ENCODE results near the gene ANXA6.

ANXA6 gene

DNA sequence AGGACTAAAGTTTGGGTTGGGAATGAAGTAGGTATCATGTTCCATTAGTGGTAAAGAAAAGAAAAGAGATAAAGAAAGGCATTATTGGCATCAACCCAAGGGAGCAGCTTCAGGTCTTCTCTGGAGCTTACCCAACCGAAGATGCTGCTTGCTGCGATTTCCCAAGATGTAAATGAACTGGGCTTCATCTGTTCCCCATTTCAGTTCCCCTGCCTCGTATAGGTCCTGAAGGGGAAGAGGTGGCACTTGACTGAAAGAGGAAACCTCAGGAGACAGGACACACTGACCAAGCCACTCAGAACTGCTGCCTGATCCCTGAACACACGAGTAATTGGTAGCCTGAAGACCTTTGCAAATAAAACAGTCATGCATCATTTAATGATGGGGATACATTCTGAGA is 24.6 kb downstream of the ANXA6 start:
- DNase-seq (ENCODE audit: extremely low spot score, insufficient read length, low read depth), result no peak
- FAIRE-seq, result peak; percentile 44

DNA sequence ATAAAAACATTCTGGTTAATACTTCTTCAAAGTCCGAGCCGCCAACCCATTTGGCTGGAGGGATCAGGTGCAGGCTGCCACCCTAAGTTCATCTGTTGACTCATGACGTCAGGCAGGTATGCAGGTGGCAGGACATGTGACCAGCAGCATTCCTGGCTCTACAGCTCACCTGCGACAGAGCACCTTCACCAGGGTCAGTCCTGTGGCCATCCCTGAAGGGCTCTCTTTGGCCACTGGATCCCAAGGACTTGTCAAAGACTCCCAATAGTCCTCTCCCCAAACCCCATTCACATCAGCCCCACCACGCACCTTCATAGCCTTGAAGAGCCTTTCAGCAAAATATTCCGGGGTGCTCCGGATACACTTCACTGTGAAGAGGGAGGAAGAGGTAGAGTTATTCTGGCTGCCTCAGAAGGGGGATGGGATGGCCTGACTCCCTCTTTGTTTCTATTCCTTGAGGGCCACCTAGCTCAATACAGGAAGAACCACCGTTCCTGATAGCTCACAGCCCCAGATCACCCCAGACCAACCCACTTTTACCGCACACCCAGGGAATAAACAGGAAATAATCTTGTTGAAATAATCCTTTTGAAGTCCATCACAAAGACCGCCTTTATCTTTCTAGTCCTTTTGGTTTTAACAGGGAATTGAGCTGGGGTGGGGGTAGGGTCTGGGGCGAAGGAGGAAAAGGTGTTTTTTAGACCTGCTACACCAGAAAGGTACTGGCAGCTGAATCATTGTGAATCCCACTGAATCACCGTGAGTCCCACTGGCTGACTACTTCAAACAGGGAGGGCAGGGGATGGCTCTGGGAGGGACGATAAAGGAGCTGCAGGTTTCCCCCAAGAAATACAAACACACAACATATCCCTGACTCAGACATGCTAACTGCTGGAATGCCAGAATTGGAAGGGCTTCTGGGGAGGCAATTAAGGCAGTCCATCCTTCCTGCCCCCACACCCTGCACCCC is 26.4 kb downstream of the ANXA6 start:
- FAIRE-seq (no peak), DNase-seq (ENCODE audit: extremely low spot score, insufficient read length, low read depth) (no peak)

DNA sequence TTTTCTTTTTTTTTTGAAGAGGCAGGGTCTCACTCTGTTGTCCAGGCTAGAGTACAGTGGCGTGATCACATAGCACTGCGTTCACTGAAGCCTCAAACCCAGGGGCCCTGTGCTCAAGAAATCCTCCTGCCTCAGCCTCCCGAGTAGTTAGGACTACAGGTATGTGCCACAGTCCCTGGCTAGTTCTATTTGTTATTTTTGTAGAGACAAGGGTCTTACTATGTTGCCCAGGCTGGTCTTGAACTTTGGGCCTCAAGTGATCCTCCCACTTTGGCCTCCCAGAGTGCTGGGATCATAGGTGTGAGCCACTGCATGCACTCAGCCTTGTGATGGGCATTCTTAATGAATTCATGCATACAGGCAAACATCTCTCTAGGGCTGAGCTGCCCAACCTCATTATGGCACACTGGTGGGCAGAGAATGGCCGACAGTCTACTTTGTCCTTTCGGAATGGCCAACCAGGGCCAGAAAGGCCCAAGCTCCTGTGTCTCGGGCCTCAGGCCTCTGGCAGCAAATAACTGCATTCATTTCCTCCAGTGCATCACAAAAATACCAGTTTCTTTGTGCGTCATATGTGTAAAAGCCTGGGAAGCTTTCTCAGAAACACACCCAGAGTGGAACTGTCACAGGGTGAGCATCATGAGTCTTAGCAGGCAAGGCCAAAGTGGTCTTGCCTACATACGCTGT is 27.2 kb downstream of the ANXA6 start:
- no peak for DNase-seq (ENCODE audit: extremely low spot score, insufficient read length, low read depth)
- FAIRE-seq, result no peak

DNA sequence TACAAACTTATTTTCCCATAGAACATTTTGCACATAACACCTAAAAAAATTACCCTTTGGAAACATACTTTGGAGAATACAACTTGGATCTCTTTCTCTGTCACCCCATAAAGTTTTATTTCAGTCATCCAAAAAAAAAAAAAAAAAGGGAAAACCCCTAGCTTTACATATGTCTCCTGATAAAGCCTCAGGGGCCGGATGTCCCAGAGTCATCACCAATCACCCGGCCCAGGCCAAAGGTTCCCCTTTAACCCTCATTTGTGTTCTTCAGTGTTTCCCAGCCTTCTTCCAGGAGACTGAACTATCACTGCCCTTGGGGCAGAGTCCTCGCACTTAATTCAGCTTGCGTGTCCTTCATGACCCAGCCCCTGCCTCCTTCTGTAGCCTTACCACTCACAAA is 28.8 kb downstream of the ANXA6 start:
- FAIRE-seq (peak; percentile 50), DNase-seq (ENCODE audit: extremely low spot score, insufficient read length, low read depth) (no peak)

DNA sequence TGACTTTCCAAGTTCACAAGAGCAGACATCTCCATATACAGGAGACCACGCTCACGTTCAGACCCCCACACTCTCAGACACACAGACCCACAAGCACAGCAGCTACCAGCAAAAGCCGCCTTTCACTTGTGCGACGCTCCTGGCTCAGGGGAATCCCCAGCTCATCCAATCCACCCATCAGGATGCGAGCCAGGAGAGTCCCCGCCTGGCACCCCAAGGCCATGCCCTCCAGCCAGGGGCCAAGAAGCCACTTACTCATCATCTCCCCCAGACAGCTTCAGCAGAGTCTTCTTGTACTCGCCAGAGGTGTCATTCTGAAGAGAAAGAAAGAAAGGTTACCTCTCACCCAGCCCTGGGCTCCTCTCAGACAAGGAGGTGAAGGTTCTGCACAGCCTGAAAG is 29.7 kb downstream of the ANXA6 start:
- no peak for FAIRE-seq
- DNase-seq (ENCODE audit: extremely low spot score, insufficient read length, low read depth), result no peak

DNA sequence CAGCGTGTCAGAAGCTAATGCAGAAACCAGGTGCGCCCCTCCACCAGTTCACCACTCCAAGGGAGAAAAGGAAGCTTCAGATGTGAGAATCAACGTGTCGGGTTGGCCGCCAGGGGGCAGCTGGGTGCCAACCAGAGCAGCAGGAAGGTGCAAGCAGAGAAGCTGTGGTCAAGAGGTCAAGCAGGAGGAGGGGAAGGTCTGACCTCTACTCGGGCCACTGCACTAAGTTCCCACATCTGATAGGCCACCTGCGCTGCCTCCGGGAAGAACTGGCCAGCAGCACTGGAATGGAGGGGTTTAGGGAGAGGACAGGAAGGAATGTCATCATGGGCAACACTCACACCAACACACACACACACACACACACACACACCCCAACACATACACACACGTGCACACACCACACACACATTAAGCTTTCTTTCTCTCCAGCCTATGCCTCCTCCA is 31.4 kb downstream of the ANXA6 start:
- peak; percentile 91 for FAIRE-seq
- DNase-seq (ENCODE audit: extremely low spot score, insufficient read length, low read depth), result peak; percentile 50

DNA sequence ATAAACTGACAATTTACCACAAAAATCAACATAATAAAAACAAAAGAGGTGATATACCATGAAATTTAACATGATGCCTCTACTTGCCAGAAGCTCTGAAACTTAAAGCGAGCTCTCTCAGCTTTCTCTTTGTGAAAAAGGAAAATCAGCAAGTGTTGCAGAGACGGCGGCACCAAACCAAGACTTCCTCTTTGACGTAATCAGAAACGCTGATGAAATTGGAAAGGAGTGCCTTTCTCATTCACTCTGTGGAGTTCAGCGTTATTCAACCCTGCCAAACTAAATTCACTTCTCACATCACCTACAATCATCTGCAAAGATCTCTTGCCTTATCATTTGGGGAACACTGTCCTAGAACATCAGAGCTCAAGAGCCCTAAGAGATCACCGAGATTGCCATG is 32.2 kb downstream of the ANXA6 start:
- no peak for DNase-seq (ENCODE audit: extremely low spot score, insufficient read length, low read depth)
- peak; percentile 83 for FAIRE-seq

DNA sequence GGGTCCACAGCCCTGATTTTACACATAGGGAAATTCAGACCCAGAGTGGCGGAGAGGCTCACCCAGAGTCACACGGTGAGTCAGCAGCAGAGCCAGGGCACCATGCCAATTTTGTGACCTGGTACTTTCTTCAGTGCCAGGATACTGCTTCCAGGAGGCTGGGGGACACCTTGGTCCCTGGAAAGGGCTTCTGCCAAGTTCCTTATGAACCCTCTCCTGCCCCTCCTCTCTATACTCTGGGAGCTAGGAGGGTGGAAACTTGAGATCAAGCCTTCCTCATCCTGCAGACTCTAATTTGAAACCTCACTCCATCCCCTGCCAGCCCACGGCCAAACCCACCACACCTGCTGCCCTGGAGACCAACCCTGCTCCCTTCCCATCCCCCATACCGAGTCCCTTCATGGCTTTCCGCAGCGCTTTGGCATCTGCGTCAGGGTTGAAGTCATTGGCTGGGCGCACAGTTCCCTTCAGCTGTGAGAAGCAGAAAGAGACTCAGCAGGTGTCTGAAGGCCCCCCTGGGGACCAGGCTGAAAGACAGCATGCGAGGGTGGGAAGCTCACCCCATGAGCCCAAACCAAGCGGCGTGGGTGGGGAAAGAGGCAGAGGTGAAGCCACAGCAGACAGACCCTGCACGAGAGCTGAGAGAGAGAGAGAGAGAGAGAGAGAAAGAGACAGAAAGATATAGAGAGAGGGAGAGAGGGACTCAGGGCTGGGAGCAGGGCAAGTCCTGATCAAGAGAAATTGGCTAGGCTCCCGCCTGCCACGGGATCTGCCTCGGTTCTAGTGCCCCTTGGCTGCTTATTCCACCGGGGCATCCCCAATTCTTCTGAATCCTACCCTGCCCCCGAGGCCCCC is 33.5 kb downstream of the ANXA6 start:
- FAIRE-seq (peak; percentile 98), DNase-seq (ENCODE audit: extremely low spot score, insufficient read length, low read depth) (peak; percentile 67)

DNA sequence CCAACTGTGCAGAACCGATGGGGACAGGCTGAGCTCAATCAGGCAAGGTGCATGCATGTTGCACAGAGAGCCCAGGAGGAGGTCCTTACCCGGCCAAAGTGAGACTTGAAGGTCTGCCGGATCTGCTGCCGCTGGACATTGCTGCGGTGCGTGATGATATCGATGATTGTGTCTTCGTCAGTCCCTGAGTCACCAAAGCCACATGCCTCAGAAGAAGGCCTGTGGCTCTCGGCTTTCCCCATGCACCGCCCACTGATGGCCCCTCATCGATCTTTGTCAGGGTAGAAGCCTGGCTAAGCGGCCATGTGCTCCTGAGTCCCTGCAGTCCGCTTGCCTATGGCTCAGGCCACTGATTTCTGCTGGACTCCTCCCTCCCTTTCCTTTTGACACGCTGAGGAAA is 34.8 kb downstream of the ANXA6 start:
- FAIRE-seq (no peak), DNase-seq (ENCODE audit: extremely low spot score, insufficient read length, low read depth) (no peak)

DNA sequence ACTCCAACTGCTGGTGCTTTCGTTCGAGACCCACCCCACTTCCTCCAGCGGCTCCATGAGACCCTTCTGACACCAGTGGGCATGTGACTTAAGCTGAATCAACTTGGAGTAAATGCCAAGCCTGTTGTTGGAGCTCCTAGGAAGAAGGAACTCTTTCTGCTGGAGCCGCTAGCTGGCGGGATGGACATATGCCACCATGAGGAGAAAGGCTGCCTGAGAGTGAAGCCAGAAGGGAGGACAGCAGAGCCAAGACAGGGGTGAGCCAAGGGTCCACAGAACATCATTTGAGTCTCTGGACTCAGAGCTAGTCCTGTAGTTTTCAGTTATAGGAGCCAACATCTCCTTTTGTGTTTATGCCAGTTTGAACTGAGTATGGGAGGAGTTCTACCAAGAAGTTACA is 35.9 kb downstream of the ANXA6 start:
- FAIRE-seq (no peak), DNase-seq (ENCODE audit: extremely low spot score, insufficient read length, low read depth) (no peak)

DNA sequence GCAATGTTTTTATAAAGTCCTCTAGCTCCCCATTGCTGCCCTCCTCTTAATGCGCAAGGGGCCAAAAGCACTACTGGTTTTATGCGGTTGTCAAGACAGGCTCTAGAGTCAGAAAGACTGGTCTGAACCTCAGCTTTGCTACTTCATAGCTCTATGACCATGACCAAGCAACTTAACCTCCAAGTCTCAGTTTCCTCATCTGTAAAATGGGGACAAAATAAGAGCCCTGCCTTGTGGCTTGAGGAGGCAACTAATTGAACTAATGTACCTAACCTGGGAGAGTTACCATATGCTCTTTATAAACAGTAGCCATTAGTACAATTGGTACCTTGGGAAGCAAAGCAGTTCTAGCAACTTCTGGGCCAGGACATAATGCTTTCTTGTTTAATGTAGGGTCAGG is 36.5 kb downstream of the ANXA6 start:
- no peak for DNase-seq (ENCODE audit: extremely low spot score, insufficient read length, low read depth)
- no peak for FAIRE-seq

DNA sequence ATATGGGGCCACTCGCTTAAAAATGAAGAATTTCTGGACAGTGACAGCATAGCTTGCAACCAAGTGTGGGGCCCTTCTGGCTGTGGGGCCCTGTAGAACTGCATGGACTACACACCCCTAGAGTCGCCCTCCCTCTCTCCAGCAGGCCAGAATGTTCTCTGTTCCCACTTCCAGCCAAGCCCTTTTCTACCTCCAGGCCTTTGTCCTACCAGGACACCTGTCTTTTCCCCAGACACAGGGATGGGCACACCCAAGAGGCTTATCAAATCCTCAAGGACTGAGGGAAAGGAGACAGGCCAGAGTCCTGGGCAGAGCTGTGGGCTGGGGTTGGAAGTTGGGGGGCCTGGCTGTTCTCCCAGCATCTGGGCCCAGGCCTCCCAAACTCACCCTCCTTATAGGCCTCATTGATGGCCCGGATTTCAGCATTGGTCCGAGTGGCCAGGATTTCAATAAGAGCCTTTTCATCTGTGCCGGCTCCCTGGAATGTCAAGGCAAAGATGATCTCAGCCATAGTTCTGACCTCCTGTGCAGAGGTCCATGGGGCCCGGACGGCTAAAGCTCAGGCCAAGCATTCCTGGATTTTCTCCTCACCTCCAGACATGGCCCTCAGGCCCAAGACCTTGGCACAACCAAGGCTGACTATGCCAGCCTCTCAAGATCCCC is 38.5 kb downstream of the ANXA6 start:
- DNase-seq (ENCODE audit: extremely low spot score, insufficient read length, low read depth) (no peak), FAIRE-seq (no peak)

DNA sequence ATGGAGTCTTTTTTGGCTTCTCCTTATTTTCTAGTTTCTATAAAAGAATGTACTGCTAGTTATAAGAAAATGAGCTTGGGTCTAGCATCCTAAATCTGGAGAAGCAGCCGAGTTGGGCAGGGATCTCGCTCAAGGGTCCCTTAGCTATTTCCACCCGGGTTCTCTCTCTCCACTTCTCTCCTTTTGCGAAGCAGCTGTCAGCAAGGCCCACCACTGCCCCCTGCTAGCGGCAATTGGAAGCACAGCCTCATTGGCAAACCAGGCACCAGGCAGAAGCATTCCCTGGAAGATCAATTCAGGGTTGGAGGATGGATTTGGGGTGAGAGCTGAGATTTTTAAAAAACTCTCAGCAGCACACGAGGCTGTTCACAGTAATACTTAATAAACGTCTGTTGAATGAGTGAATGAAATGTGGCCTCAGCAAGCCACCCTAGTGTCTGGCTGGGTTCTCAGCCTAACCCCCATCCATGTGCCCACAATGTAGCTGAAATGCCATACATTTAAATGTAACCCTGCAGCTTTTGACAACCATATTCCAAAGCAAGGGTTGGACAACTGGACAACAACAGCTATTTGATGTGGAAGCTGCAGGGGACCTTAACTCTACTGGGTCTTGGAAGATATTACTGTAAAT is 42.2 kb downstream of the ANXA6 start:
- FAIRE-seq (peak; percentile 89), DNase-seq (ENCODE audit: extremely low spot score, insufficient read length, low read depth) (no peak)

DNA sequence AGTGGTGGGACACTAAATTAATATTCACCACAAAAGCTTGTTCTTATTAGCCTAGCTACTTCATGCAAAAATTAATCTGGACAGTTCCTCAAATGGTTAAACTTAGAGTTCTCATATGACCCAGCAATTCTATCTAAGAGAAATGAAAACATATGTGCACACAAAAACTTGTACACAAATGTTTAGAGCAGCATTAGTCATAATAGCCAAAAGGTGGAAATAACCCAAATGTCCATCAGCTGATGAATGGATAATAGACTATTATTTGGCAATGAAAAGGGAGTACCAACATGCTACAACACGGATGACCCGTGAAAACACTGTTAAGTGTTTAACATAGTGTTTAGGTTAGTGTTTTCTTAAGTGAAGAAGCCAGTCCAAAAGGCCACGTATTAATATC is 43.9 kb downstream of the ANXA6 start:
- DNase-seq (ENCODE audit: extremely low spot score, insufficient read length, low read depth), result no peak
- FAIRE-seq, result no peak

DNA sequence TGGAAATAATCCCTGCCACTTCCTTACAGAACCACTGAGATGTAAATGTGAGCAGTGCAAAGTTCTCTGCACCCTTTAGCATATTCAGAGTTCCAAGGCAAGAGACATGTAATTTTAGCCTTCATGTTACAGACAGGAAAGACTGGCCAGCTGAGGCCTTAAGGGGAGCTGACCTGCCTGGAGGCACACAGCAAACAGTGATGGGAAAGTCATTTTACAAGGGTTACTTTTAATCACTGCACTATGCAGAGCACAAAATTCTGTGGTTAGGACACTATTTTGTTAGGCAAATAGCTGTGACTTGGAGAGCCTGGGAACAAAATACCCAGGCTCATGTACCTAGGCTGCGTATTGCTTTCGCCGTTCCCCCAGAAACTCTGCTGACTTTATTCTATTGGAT is 46.6 kb downstream of the ANXA6 start:
- no peak for DNase-seq (ENCODE audit: extremely low spot score, insufficient read length, low read depth)
- peak; percentile 54 for FAIRE-seq

DNA sequence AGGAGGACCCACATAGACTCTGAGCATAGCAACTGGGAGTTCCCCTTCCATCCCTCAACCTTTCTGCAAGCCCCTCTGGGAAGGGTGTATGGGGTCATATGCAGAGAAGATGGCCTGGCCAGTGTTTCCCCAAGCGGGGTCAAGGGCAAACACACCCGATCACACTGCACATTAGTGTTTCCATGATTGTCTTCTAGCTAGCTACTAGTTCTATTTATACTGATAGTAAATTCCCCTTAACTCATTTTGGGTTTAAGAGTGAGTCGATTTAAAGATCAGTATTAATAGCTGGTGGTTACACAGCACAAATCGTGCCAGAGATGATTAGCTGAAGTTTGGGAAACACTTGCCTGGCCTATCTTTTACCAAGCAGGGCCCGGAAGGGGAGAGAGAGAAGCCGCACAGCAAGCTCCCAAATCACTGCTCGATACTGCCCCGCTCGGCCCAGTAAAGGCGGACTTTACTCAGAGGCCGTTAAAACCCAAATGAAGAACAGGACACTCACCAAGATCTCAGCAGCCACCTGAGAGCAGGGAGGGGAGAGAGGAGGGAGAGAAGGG is 47.4 kb downstream of the ANXA6 start:
- DNase-seq (ENCODE audit: extremely low spot score, insufficient read length, low read depth), result no peak
- FAIRE-seq, result peak; percentile 62

DNA sequence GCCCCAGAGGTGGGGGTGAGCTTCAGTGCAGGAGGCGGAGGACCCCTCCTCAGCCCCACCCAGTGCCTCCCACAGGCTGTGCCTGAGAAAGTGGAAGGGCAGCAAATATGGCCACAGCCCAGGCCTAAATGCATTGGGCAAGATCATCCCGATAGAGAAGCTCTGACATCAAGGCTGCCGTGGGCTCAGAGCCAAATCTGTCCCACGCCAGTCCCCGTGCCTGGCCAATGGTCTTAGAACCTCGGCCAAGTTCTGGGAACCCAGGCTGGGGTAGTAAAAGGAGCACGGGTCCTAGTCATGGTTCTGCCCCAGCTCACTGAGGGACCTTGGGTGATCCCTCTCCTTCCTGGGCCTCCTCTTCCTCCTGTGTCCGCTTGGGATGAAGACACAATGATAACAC is 49.0 kb downstream of the ANXA6 start:
- DNase-seq (ENCODE audit: extremely low spot score, insufficient read length, low read depth) (no peak), FAIRE-seq (no peak)

DNA sequence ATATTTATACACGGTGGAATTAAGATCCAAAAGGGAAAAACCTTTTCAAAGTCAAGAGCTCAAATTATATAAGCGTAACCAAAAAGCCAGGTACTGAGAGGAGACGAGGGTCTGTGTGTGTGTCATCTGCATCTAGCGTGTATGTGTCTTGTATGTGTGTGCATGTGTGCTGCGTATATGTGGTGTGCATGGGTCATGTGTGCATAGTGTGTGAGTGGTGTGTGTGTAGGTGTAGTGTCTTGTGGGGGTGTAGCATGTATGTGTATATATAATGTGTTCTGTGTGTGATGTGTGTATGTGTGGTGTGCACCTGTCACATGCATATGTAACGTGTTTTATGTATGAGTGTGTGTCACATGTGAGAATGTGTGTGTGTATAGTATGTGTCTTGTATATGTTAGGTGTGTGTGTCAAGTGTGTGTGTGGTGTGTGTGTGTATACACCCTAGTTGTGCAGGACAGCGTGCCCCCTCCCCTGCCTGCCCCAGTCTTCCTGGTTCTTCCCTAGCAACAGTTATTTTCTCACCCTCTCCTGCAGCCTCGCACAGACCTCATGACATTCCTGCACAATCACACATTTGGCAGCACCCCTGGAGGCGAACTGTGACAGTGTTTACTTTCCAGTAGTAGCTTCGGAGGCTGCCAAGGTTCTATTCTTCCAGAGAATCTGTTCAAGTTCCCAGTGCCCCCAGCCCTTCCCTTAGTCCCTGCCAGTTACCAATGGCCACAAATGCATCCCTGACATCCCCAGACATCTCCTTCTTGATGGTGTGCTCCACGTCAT is 49.6 kb downstream of the ANXA6 start:
- DNase-seq (ENCODE audit: extremely low spot score, insufficient read length, low read depth) (no peak), FAIRE-seq (no peak)
